ENCODE data around the gene MCRS1. TPM values are rescaled to one million over a fixed set of nuclear protein-coding genes. Genes with fewer than 3 reads are reported as not detected.

Gene MCRS1
- polyA plus RNA-seq, 1 donor from 2014 or later, result 109 TPM

GRCh38 chr12:49554266-49554665 is 13.7 kb downstream of the MCRS1 start:
- Histone ChIP-seq H3K36me3 (ENCODE audit: insufficient read depth, low read length) (no peaks in the 10 kb centered on the region), H3K27ac (ENCODE audit: low read length) (no peak overlapping the region), H3K9me2 (ENCODE audit: insufficient read depth, low read length) (no peaks in the 10 kb centered on the region), H3K9me3 (ENCODE audit: low read length) (no peaks in the 10 kb centered on the region), H3K9ac (ENCODE audit: low read length) (no peak overlapping the region), H2AFZ (ENCODE audit: low read depth, low read length) (no peak overlapping the region), H3K4me2 (ENCODE audit: low read length) (no peak overlapping the region), H3K79me2 (replicated peaks; ENCODE audit: insufficient read depth, low read length) (no peaks in the 10 kb centered on the region), H3K4me3 (ENCODE audit: low read length) (no peak overlapping the region), H4K20me1 (ENCODE audit: insufficient read depth) (no peaks in the 10 kb centered on the region), H3K27me3 (ENCODE audit: insufficient read depth, low read depth, low read length) (peaks cover 3% of the 10 kb centered on the region), H3F3A (ENCODE audit: insufficient read depth, low read length, poor library complexity, severe bottlenecking) (no peaks in the 10 kb centered on the region)
- TF ChIP-seq SMC3 (conservative IDR thresholded peaks at IDR 0.05; ENCODE audit: poor library complexity) (no peak), RAD21 (conservative IDR thresholded peaks at IDR 0.05) (no peak), EZH2 (IDR thresholded peaks at IDR 0.05; ENCODE audit: borderline replicate concordance, insufficient read depth, low read length, poor library complexity, severe bottlenecking) (no peak), EP300 (conservative IDR thresholded peaks at IDR 0.05; ENCODE audit: poor library complexity, severe bottlenecking) (no peak), TAF1 (IDR thresholded peaks at IDR 0.05; ENCODE audit: low read depth) (no peak), REST (IDR thresholded peaks at IDR 0.05; ENCODE audit: borderline replicate concordance) (no peak), CTCF (IDR thresholded peaks at IDR 0.05; ENCODE audit: poor library complexity, severe bottlenecking) (no peak), MXI1 (conservative IDR thresholded peaks at IDR 0.05; ENCODE audit: poor library complexity, severe bottlenecking) (no peak), POLR2AphosphoS5 (IDR thresholded peaks at IDR 0.05) (no peak)

- no peak overlapping the region for H3K4me2 ChIP-seq (ENCODE audit: low read length)
- H3K79me2 ChIP-seq (replicated peaks; ENCODE audit: insufficient read depth, low read length), result no peaks in the 10 kb centered on the region
- no peak overlapping the region for H2AFZ ChIP-seq (ENCODE audit: low read depth, low read length)
- H3K9me3 ChIP-seq (ENCODE audit: low read length), result no peaks in the 10 kb centered on the region
- TF ChIP-seq RAD21 (conservative IDR thresholded peaks at IDR 0.05) (peak; percentile 66), SMC3 (conservative IDR thresholded peaks at IDR 0.05; ENCODE audit: poor library complexity) (peak; percentile 69), CTCF (IDR thresholded peaks at IDR 0.05; ENCODE audit: poor library complexity, severe bottlenecking) (peak; percentile 79), POLR2AphosphoS5 (IDR thresholded peaks at IDR 0.05) (no peak)
- peaks cover 10% of the 10 kb centered on the region for H3K27me3 ChIP-seq (ENCODE audit: insufficient read depth, low read depth, low read length)
- H3K4me3 ChIP-seq (ENCODE audit: low read length), result no peak overlapping the region
- no peak overlapping the region for H3K27ac ChIP-seq (ENCODE audit: low read length)
- H3K9ac ChIP-seq (ENCODE audit: low read length), result no peak overlapping the region
- no peaks in the 10 kb centered on the region for H3K9me2 ChIP-seq (ENCODE audit: insufficient read depth, low read length)
- H3K36me3 ChIP-seq (ENCODE audit: insufficient read depth, low read length), result no peaks in the 10 kb centered on the region
- H3F3A ChIP-seq (ENCODE audit: insufficient read depth, low read length, poor library complexity, severe bottlenecking), result no peaks in the 10 kb centered on the region
- H4K20me1 ChIP-seq (ENCODE audit: insufficient read depth), result no peaks in the 10 kb centered on the region
These were observed 14.3 kb downstream of the MCRS1 start for GRCh38 chr12:49553512-49554088.

All from neural cell (in vitro differentiated cells).